GM21381 (cell line): ENCODE results near the gene IDUA.

Source experiments
- ATAC-seq: cut with Tn5 transposase; IDR thresholded peaks from one replicate; pipeline ENCODE4 v1.9.1; 2021; ENCODE audit warnings: mild to moderate bottlenecking, moderate library complexity; ENCODE audit not compliant: unreplicated experiment

IDUA gene

DNA sequence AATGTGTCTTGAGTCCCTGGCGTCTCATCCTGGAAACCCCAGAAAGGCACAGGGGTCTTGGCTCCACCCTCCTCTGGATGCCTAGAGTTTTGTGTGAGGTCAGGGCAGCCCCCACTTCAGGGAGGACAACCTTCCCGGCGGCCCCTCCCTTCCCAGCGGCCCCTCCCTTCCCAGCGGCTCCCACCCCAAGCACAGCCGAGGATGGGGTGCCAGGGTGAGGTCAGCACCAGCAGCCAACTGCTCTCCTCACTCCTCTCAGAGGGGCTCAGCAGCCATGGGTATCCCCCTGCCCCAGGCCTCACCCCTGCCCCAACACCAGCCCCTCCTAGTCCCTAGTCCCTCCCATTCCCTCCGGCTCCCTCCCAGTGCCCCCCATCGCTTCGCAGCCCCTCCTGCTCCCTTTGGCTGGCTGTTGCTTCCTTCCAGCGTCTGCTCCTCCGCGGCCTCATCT, 30.9 kb upstream of the IDUA start:
- no peak for ATAC-seq

DNA sequence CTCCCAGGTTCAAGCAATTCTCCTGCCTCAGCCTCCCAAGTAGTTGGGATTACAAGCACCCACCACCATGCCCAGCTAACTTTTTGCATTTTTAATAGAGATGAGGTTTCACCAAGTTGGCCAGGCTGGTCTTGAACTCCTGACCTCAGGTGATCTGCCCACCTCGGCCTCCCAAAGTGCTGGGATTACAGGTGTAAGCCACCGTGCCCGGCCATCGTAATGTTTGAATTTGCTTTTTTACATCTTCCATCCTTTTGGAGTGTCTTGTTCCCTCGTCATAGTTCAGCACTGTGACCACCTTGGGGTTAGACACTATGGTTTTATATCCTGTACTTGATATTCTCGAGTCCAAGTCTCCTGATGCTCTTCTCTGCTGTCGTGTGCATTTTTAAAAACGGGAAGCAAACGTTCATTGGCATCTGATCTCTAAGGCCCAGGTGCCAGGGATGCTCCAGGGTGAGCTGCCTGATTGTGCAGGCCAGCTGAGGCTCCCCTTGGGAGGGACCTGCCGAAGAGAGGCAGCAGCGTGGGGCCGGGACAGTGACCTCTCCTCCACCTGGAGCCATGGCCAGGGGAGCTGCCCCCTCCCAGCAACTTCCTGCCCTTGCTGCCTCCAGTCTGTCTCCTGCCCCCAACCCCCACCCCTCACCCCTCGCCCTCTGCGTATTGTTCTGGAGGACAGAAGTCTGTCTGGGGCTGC, 30.2 kb upstream of the IDUA start:
- ATAC-seq = no peak

DNA sequence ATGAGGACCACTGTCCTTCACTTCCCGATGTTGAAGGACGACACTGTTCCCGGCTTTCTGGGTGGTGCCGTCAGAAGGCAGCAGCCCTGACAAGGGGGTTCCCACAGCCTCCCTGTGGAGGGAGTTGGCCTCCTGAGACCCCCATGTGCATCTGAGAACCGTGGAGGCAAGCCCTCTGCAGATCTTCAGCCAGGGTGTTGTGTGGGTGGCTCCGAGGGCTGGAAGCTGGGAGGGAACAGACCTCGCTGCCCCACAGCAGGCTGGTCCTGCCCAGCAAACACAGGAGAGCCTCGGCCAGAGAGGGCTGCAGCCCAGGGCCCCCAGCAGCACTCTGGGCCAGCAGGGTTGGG, 29.6 kb upstream of the IDUA start:
- no peak for ATAC-seq

DNA sequence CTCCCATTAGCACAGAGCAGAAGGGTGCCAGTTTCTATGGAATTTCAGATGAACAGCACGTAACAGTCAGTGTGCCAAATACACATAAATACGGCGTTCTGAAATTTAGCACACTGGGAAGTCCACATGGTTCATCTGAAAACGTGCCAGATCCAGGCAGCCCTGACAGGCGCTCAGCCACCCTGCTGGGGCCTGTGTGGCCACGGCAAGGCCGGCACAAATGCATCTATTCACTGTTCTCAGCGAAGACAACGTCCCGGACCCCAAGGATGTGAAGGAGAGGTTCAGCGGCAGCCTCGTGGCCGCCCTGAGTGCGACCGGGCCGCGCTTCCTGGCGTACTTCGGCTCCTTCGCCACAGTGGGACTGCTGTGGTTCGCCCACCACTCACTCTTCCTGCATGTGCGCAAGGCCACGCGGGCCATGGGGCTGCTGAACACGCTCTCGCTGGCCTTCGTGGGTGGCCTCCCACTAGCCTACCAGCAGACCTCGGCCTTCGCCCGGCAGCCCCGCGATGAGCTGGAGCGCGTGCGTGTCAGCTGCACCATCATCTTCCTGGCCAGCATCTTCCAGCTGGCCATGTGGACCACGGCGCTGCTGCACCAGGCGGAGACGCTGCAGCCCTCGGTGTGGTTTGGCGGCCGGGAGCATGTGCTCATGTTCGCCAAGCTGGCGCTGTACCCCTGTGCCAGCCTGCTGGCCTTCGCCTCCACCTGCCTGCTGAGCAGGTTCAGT, 29.1 kb upstream of the IDUA start:
- ATAC-seq = no peak

DNA sequence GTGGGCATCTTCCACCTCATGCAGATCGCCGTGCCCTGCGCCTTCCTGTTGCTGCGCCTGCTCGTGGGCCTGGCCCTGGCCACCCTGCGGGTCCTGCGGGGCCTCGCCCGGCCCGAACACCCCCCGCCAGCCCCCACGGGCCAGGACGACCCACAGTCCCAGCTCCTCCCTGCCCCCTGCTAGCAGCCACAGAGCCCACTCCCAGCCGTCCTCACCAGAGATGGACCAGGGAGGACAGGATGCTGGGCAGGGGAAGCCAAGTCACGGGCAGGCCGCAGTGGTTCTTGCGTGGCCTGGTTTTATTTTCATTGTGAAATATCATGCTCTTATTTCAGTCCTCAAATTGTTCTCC, 28.6 kb upstream of the IDUA start:
- no peak for ATAC-seq

DNA sequence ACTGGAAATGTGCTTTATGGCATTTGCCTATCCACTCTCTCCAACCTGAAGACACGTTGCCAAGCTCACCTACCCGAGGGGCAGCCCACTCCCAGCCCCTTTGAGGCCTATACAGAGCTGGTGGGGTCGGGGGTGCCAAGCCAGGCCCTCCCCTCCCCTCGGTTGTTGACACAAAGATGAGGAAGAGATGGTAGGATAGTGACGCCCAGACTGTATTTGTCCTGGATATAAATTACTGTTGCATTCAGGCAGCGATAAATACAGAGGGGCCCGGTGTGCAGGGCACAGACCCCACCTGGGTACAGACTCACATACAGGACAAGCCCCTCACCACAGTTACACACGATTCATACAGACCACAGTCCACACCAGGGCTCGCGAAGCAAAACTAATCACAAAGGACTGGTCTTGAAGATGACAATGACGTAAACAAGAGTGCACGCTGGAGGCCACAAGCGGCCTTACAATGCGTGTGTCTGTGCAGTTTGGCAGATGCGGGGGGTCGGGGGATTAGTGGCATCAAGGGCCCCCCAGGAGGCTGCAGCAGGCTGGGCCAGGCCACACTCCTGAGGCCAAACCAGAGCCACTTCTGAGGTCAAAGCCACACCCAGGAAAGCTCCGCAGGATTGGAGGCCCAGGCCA, 28.0 kb upstream of the IDUA start:
- ATAC-seq = no peak

DNA sequence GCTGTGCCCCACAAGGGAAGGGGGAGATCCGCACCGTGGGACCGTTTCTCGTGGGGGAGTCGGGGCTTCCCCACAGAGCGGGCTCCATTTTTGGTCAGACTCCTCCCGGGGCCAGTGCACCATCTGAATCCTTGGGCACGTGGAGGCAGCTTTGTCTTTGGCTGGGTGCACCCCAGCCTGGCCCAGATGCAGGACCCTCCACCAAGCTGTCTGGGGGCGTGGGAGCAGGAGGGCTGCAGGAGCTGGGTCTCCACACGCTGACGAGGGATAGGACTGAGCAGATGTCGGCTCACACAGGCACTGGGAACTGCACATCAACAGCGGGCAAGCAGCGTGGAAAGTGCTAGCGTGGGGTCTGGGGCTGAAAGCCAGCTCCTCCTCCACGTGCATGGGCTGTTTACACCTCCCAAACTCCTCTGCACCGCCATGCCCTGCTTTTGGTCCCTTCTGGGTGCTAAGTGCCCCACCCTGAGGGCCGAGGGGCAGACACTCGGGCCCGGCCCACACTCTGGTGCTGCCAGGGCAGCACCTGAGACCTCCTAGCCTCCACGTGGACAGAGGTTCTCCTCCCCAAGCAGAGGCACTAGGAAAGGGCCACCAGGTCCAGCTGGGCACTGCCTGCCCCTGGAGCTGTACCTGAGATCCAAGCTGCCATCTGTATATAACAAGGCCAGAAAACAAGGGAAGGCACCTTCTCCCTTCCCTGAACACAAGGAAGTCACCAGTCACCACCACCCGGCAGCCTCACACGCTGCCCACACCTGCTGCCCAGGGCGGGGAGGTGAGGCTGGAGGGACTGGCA, 27.3 kb upstream of the IDUA start:
- no peak for ATAC-seq

DNA sequence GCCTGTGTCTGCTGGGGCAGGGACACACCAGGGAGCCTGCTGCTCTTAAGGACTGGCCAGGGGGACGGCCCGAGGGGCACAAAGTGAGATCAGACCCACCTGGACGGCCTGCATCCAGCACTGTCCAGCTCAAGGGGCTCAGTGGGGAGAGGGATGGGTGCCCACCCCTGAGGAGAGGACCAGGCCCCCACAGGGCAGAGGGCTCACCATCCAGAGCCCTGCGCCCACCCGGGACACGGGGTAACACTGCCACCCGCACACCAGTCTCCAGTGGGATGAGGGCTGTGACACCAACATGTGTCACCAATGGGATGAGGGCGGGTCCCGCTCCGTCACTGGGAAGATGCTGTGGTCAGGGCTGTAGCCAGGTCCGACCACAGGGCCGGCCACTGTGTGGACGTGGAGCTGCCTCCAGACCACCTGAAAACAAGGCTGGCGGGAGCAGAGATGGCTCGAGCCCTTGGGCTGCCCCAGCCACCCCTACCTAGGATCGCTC, 26.7 kb upstream of the IDUA start:
- no peak for ATAC-seq

DNA sequence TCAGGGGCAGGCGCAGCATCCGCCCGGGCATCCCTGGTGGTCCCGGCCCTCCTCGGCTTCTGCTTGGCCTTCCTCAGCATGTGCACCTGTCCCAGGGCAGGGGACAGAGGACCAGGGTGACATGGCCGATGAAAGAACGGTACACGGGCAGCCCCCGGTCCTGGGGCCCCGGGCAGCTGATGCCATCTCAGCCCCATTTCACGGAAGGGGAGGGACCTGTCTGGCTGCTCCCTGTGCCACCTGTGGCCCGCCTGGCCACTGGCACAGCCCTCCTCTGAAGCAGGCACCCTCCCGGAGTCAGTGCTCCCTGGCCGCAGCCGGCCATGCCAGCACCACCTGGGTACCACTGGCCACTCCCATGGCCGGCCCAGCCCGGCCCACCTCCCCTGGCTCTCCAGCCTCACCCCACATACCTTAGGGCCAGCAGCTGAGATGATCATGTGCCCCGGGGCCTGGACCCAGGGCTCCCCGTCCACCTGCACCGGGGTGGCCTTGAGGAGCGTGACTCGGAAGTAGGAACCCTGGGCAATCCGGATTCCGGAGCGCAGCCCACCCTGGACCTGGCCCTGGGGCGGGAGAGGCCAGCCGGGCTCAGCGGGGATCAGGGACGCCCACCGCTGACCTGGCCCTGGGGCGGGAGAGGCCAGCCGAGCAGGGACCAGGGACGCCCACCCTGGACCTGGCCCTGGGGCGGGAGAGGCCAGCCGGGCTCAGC, 26.1 kb upstream of the IDUA start:
- no peak for ATAC-seq

DNA sequence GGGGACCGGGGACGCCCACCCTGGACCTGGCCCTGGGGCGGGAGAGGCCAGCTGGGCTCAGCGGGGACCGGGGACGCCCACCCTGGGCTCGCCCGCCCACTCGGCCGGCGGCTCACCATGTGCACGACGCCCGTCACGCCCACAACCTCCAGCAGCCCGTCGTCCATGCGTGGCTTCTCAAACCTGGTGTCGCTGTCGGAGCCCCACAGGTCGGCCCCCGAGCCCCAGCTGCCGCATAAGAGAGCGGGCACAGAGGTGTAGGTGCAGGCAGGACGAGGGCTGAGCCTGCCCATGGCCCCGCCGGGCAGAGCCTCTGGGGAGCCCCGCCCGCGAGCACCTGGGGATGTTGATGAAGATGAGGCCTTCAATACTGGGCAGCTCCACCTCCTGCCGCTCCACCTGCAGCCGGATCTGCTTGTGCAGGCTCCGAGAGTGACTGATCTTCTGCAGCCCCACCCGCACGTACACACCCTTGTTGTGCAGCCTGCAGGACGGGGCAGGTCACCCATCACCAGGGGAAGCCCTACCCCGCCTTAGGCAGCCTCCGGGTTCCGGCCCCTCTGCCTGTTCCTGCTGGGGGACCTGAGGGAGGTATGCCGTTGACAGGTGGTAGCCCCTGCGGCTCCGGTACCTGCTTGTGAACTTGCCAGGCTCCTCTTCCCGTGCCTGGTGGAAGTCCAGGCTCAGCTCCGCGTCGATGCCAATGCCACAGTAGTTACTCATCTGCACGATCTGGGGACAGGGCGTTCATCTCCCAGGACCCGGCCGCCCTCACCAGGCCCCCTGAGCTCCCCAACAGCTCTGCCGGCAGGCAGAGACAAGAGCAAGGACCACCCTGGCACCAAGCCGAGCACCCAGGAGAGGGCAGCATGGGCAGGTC, 25.3 kb upstream of the IDUA start:
- ATAC-seq = no peak

DNA sequence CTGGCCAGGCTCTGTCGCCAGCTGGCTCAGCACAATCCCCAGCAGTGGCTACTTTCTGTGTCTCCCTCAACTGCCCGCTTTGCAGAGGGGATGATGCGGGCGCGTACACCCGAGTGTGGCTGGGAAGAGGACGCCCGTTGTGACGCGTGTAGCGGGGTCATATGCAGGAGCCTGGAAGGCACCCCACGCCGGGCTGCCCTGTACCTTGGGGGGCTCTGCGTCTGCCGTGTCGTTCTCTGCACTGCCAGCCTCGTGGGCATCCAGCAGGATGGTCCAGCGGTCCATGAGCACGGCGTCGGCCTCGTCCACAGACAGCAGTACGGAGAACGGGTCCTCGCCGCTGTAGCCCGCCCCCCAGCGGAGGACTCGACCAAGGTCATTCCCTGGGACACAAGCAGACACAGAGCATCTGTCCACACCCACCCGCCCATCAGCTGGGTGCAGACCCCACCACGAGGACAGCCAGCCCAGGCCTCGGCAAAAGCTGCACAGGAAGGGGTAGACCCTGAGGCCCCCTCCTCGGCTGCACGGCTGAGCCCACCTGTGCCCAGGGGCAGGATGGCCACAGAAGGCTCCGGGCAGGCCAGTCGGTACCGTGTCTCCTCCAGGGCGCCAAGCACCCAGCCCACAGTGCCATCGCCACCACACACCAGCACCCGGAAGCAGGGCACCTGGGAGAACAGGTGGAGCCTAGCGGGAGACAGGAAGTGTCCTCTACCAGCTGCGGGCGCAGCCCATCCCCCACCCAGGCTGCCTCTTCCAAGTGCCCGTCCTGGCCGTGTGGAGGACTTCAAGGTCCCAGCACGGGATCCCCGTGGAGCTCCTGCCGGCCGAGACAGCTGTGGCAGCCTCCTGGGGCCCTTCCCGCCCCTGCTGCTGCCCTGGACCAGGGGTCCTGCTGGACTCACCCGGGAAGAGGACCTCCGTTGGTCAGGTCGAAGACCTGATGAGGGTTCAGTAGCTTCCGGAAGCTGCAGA, 24.3 kb upstream of the IDUA start:
- no peak for ATAC-seq

DNA sequence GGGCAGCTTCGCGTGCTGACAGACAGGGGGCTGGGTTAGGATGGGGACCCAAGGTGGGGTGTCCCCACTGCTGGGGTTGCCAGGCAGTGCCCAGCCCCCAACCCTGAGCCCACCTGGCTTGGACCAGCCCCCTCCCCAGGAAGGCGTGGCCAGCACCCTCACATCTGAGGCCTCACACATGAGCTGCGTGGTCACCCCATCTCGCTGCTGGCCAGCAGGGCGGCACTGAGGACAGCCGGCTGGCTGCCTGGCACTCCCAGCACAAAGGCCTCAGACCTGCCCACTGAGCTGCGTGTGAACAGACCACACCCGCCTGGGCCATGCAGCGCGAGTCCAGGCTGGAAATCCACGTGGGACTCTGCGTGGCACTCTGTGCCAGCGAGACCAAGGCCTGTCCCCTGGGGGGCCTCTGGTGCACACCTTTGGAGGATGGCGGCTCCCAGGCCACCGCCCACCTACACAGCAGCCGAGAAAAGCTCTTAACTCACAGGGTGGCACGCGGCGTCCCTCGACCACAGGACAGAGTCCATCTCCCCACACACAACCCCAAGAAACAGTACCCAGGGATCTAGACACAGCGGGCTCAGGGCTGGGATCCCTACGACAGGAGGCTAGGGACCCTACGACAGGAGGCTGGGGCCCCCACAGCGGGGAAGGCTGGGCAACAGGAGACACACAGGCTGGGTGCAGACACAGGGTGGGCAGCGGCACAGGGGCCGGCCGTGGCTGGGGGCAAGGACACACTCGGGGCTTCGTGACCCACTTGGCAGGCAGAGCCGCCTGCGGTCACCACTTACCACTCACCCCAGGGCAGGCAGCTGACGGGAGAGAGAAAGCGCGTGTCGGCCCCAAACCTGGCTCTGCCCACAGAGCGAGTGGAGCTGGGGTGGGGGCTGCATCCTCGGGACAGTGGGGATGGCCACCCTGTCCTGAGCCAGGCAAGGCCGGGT, 23.3 kb upstream of the IDUA start:
- ATAC-seq = no peak

DNA sequence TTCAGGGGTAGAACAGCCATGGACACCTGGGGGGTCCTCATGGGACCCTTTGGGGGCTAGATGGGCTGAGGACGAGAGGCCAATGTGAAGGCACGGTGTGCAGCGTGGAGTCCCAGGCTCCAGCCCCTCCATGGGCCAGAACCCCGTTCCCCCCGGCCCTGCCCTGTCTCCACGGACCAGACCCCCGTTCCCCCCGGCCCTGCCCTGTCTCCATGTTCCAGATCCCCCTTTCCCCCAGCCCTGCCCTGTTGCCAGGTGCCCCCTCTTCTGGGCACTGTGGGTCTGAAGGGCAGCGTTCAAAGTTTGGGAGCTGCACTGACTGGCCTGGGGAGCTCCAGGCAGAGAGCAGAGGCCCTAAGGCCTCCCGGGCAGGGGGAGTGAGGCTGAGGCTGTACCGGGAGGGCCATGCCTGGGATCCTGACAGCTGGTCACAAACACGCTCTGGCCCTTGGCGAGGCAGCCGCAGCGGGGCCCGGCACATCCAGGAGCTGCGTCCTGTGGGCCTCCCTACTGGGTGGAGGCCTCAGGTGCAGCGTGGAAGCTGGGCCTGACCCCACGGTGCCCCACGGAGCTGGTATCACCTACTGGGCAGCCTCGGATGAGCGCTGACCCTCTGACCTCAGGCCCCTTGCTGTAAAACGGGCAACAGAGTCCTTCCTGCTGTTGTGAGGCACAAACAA, 22.4 kb upstream of the IDUA start:
- ATAC-seq = no peak

DNA sequence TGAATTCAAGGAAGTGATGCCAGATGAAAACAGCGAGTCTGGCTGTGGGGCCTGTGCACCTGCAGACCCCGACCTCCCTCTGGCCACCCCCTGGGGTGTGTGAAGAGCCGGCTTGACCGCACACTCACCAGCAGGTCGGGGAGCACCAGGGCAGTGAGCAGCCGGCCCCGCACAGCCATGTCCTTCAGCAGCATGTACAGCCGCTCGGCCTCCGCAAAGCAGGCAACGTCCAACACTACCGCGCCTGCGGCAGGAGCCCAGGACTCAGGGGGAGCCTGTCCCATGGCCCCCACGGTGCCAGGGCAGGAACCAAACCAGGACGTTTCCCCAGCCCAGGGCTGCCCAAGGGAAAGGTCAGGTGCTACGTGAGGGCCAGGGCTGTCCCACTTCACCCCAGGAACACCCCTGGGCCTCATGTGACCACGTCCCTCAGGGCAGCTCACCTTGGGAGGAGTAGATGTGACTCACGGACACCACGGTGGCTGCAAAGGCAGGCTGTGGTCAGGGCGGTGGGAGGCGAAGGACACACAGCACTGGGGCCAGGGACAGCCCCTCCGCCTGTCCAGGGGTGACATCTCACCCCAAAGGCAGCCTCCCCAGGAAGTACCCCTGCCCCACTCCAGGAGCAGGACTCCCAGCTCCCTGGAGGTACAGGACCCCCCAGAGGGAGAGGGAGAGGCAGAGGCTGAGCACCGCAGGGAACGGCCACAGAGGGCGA, 21.6 kb upstream of the IDUA start:
- no peak for ATAC-seq

DNA sequence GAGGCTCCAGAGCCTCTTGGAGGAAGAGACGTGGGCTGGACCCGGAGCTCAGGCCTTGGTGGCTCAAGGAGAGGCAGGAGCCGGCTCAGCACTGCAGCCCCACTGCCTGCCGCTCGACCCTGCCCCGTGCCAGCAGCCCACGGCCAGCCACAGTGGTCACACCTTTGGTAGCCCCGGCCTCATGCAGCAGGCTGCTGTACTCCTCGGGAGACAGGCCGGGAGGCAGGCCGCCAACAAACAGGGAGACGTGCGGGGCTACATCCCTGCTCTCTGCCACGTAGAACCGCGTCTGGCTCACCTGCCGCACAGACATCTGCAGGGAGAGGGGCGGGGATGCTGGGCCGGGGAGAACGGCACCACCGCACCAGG, 21.1 kb upstream of the IDUA start:
- ATAC-seq = no peak
